HG03103 (cell line): ENCODE results near the gene CACNA1I.
"Not testable (repeated sequence)": the region's sequence is repeated elsewhere in the genome, so short reads cannot be mapped to it uniquely, and the experiment has no call there.

Experiments used
- ATAC-seq: cut with Tn5 transposase; IDR thresholded peaks from one replicate; pipeline ENCODE4 v1.9.1; 2021; ENCODE audit warnings: low read depth; ENCODE audit not compliant: unreplicated experiment

The CACNA1I gene

DNA sequence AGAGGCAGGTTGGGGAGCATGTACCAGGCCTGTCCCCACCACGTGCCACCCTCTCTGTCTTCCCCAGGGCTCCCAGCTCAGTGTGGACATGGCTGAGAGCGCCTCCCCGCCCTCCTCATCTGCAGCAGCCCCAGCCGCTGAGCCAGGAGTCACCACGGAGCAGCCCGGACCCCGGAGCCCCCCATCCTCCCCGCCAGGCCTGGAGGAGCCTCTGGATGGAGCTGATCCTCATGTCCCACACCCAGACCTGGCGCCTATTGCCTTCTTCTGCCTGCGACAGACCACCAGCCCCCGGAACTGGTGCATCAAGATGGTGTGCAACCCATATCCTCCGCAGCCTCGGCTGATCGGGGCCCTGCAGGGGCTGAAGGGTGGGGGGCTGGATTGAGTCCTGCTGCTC is at the start of gene CACNA1I:
TSS of gene CACNA1I (plus strand) at position 89 of the 400 bp plus-strand sequence. CDS start at position 89, 0 bp downstream.
- ATAC-seq: no peak

DNA sequence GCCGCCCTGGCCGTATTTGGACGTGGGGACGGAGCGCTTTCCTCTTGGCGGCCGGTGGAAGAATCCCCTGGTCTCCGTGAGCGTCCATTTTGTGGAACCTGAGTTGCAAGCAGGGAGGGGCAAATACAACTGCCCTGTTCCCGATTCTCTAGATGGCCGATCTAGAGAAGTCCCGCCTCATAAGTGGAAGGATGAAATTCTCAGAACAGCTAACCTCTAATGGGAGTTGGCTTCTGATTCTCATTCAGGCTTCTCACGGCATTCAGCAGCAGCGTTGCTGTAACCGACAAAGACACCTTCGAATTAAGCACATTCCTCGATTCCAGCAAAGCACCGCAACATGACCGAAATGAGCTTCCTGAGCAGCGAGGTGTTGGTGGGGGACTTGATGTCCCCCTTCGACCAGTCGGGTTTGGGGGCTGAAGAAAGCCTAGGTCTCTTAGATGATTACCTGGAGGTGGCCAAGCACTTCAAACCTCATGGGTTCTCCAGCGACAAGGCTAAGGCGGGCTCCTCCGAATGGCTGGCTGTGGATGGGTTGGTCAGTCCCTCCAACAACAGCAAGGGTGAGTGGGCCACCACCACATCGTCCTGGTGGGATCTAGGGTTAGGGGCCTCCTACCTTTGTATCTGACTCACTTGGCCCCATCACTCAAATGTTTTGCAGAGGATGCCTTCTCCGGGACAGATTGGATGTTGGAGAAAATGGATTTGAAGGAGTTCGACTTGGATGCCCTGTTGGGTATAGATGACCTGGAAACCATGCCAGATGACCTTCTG is 49.3 kb upstream of the CACNA1I start:
- not testable (repeated sequence) for ATAC-seq

DNA sequence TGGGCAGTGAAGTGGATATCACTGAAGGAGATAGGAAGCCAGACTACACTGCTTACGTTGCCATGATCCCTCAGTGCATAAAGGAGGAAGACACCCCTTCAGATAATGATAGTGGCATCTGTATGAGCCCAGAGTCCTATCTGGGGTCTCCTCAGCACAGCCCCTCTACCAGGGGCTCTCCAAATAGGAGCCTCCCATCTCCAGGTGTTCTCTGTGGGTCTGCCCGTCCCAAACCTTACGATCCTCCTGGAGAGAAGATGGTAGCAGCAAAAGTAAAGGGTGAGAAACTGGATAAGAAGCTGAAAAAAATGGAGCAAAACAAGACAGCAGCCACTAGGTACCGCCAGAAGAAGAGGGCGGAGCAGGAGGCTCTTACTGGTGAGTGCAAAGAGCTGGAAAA is 48.5 kb upstream of the CACNA1I start:
- not testable (repeated sequence) for ATAC-seq

DNA sequence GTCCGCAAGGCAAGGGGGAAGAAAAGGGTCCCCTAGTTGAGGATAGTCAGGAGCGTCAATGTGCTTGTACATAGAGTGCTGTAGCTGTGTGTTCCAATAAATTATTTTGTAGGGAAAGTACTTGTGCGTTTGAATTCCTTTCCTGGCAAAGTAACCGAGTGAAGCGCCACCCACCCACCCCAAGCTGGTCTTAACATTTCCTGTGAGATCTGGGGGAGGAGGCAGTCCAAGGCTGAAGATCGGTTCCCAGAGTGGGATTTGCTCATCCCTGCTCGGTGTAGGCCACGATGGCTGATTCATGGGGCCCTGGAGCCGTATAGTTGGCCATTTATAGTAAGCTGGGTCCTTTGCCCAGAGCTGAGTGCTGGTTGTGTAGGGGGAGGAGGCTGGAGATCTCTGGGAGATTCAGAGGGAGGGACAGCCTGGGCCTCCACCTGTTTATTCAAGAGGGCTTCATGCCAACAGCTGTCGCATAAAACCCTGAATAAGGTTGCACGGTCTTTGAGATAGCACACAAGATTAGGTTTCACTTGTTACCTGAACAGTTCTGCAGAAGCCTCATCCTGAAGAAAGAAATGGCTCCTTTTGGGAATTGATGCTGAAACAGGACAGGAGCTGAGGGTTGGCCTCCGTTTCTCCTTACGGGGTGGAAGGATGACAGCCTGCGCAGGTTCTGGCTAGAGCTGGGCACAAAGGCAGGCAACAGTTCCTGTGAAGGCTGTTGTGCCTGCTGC is 47.8 kb upstream of the CACNA1I start:
- ATAC-seq: no peak

DNA sequence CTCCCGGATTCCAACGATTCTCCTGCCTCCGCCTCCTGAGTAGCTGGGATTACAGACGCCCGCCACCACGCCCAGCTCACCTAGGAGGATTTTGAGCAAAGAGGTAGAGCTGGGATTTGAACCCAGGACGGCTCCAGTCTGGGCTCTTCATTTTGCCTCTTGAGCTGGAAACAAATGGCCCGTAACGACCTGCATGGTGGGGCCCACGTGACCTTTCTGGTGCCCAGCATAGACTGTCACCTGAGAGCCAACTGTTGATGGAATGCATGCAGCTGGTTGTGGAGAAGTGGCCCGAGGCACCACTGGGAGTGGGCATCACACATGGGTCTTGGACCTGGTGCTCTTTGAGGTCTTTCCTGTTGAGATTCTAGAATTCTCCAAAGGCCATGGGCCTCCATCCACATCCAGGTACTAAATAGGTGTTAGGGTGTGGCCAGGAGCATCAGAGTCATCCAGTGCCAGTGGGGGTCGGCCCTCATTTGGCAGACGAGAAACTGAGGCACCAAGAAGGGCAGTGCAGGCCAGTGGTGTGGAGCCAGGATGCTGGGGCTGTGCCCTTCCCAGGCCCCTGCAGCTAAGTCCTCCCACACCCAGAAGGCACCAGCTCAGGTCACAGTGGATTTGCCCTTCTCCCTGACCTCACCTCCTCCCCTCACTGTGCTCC is 46.3 kb upstream of the CACNA1I start:
- no peak for ATAC-seq

DNA sequence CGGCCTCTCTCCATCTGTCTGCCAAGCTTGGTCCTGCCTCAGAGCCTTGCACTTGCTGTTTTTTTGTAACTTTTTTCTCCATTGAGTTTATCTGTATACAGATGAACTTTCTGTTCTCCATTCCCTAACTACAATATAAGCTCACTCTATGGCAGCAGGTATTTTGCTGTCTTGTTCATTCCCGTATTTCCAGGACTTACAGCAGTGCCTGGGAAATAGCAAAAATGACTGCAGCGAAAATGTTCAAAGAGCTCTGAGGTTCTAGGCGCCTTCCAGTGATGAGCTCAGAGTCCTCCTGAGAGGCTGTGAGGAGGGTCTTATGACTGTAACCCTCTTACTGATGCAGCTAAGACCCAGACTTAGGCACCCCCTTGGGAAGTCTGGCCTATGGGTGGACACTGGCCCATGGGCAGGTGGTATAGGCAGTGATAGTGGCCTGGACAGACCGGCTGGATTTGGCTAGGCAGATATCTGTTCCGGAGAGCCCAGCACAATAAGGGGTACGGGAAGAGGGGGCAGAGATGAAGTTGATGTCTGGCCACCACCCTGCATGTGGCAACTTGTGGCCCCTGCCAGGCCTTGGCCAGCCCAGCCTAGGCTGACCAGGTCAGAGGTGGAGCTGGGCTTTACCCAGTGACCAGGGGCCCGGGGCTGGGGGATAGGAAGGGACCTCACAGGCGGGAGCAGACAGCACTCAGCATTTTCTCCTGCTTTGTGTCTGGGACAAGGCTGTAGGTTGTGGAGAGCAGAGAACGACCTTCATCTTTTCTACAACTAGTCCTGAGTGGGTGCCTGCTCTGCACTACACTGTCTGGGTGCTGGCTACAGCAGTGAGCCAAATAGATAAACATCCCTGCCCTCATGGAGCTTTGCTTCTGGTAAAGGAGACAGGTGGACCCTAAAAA is 45.5 kb upstream of the CACNA1I start:
- no peak for ATAC-seq

DNA sequence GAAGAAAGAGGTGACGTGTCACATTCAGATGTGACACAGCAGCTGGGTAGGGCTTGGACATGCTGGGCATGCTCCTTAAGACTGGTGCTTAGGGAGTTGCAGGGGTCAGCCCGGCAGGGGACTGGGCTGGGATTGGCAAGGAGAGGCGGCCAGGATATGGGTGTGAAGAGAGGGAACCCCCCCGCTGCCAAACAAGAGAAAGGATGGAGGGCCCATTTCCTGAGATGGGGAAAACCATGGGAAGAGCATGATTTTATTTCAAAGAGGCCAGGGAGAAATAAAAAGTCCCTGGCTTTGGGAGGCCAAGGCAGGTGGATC is 44.9 kb upstream of the CACNA1I start:
- no peak for ATAC-seq

DNA sequence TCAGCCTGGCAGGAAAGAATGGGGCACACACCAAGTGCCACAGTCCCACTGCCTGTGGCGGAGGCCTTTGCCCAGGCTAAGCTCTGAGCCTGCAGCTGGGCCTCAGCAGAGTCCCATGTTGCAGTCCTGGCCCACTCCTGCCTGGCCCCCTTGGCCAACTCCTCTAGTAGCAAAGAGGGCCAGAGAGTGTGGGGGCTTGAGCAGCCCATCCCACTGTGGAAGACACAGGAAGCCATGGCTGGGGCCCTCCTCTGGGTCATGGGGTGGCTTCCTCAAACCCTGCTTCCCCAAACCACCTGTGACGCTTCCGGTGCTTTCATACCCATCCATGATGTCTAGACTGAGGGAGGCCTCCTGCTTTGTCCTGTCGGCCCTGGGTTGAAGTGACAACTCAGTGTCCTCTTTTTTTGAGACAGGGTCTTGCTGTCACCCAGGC is 43.8 kb upstream of the CACNA1I start:
- ATAC-seq: no peak

DNA sequence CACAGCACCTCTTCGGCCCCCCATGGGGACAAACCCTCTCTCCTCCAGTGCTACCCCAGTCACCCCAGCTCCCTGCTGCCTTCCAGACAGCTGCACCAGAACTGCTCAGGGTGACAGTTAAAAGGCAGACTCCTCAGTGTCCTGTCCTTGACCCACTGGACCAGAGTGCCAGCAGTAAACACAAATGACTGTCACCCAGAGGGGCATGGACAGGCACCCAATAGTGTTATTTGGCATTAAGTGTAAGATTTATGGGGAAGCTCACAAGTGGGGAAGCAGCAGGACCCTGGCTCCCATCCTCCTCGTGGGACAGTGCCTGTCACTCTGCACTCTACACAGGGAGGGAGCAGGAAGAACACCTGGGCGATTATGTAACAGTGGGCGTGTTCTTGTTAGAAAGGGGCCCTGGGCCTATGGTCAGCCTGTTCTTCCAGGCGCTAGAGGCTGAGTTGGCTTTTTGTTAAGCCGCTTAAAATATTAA is 43.0 kb upstream of the CACNA1I start:
- ATAC-seq: no peak

DNA sequence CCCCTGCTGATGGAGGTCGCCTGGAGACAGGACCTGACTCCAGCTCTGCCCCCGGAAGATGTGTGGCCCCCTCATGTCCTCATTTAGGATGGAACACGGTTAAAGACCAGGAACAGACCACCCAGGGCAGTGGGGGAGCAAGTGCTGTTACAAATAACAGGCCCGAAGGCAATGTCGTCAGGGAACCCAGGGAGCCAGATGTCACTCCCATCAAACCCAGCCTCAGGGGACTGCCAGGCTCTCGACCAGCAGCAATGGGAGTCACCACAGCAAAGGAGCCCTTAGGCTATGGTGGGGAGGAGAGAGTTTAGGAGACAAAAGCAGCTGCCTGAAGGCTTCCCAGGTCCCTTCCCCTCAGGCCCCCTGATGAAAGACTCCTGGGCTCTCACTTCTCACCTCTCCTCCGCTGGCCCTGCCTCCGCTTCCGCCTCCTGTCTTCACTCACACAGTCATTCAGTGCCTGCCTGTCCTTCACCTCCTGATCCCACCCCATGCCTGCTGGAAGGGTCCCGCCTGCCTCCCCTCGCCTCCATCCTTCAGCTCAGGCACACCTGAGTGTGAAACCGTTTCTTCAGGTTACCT is 42.4 kb upstream of the CACNA1I start:
- ATAC-seq: no peak

DNA sequence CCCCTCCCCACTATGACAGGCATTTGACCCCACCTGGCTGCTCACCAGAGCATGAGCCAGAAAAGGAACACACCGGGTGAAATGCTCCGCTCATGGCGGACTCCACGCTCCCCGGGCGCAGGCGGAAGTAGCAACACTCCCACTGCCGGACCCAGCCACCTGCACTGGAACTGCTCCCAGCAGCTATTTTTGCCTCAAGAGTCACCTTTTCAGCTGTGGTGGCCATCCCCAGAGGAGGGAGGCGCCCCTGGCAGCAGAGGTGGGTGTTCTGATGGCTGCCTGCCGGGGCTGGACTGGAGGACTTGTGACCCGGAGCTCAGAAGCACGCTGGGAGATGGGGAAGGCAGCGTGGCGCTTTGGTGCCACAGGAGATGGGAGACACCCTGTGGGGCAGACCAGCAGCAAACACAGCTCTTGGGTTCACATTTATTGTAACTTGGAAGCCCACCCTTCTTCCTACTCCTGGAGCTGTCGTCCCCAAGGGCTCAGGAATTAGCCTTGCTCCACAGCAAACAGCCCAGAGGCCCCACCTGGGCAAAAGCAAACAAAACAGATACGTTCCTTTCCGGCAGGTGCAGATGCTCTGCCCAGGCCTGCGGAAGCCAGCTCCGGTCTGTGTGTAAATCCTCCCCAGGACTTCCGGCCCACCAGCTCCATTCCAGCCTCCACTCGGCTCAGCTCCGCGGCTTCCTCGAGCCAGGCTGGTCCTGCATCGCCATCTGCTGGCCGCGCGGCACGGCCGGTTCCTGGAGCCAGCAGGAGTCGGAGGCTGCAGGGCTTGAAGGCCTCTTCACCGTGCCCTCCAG is 41.7 kb upstream of the CACNA1I start:
- peak; percentile 36 for ATAC-seq

DNA sequence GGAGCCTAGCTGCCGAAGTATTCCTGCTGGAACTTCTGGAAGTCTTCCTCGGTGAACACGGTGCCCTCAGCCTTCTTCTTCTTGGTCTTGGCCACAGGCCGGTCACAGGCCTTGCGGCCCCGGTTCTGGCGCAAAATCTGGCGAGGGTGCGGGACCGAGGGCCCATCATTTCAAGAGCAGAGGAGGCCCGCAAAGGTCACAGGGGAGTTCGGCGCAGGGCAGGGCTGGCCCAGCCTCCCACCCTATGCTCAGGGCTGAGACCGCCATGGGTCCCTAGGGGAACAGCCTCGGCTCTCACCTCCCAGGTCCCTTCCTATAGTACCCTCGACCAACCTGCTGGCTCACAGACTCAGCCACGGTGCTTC is 41.1 kb upstream of the CACNA1I start:
- ATAC-seq: no peak

DNA sequence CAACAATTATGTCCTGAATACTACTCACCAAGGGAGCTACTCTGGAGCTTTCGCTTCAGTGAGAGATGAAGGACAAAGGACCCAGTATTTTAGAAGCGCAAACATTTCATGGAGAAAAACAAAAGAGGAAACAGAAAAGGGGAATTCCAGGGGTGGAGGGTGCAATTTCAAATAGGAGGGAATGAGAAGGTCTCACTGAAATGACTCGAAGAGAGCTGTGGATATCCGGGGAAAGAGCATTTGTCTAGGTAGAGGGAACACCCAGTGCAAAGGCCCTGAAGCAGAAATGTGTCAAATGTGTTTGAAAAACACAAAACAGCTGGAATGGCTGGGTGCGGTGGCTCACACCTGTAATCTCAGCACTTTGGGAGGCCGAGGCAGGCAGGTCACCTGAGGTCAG is 40.4 kb upstream of the CACNA1I start:
- no peak for ATAC-seq

DNA sequence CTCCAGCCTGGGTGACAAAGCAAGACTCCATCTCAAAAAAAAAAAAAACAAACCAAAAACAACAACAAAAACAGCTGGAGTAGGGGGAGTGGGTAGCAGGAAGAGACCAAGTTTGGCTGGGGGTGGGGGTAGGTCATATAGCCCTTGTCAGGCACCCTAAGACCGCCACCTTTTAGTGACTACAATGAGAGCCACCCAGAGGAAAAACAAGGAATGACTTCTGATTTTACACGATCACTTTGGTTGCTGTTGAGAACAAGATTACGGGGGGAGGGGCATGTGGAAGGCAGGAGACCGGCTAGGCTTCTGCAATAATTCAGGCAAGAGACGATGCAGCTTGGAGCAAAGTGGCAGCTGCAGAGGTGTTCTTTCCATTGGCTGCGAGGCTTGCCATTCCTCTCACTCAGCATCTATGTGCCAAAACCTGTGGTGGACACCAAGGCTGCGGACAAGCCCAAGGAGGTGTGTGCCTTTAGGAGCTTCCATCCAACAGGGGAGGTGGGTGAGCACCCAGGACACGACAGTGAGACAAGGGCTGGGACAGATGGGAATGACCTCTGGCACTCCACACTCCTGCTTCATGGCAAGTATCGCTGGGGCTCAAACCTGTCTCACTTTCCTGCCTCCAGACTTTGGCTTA is 39.7 kb upstream of the CACNA1I start:
- ATAC-seq: no peak

DNA sequence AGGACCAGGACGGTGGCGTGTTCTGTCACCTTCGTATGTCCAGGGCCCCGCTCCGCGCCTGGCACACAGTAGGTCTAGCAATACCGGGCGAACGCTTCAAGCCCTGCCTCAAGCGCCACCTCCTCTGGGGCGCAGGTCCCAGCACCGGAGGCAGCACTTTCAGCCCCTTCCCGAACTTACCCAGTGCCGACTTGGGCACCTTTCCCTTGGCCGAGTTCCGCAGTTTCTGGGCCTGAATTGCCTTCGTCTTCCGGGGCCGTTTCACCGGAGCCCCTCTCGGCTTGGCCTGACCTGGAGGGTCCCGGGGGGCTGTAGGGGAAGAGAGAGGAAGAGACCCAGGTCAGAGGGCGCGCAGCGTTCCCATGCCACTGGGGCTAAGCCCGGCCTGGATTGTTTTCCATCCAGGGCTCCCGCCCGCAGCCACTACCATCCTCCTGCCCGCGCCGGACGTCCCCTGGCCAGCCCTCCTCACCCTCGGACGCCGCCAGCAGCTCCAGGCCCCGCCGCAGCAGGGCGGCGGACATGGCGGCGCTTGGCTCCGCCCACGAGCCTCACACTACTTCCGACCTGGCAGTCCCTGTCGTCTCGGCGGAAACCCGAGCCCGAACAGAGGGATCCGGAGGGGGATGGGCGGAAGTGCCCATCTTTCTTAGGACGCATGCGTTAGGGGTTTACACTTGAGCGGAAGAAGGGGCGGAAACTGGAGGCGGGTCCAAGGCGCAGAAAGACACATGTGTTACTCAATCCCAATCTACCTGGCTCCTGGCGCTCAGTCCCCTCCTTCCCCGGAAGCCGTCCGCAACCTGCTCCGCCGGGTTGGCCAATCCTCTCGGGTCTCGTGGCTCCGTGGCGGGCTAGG is 38.1 kb upstream of the CACNA1I start, which contains the start of gene RPS19BP1:
TSS of gene RPS19BP1 (minus strand) at position 534 of the 859 bp plus-strand sequence. CDS start at position 524, 10 bp downstream.
- ATAC-seq: peak; percentile 70

DNA sequence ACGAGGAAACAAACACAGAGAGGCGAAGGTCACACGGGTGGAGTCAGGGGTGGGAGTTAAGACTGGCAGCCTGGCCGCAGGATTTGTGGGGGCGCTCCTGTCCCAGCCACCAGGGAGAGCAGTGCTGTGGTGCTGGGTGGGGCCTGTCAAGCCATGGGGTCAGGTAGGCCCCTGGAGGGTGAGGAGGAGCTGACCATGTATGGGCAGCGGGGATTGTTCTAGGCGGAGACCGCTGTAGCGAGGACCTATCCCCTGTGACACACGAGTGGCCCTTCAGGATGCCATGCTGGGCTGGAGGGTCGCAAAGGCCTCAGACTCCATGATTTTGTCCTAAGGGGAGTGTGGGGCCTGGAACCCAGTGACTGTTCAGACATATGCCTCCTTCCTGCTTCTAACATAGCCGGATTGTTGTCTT is 36.5 kb upstream of the CACNA1I start:
- ATAC-seq: no peak

DNA sequence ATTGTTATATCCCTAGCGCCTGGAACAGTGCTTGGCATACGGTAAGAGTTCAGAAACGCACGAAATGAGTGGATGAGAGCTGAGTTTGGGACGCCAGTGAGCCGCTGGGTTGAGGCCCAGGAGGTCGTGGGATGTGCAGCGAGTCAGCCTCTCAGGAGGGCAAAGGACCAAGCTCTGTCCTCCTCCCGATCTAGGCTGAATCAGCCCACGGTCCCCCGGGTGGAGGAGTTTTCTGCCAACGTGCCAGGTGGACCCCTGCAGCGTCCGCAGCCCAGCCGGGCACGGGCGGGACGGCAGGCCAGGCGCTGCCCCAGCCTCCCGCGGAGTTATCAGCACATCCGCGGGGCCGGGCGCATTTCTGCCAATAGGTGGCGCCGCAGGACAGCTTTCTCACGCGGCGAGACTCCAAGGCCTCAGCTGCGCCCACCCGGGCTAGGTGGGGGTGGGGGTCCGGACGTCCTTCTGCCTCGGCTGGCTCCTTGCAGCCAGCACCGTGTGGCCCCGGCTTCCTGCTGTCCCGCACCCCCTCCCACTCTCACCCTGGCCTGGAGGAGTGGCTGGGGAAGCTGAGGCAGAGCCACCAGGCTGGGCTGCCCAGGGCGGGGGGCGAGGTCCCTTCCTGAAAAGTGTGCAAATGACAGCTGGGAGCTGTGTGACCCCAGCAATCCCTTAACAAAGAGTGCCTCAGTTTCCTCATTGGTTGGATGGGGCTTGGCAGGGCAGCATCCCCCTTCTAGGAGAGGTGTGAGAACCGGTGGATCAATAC is 35.8 kb upstream of the CACNA1I start:
- no peak for ATAC-seq
